SJSA1 (cell line): ENCODE data around the gene C1orf50. TPM values are rescaled to one million over a fixed set of nuclear protein-coding genes. Genes with fewer than 3 reads are reported as not detected.

Source experiments
- DNase-seq, 2 experiments: peaks; one replicate each; pipeline ENCODE4 v3.0.0-alpha.2; 2015 to 2020; ENCODE audit warnings: low spot score in 2 of 2, low read depth in 1 of 2
- H3K27ac ChIP-seq: fragments of 250-450 bp; sonication (Bioruptor Pico); 2 replicates; pipeline ENCODE4 v1.5.1; 2020; ENCODE audit warnings: mild to moderate bottlenecking, moderate library complexity
- H3K27me3 ChIP-seq: fragments of 250-450 bp; sonication (Bioruptor Pico); replicated peaks from 2 replicates; pipeline ENCODE4 v1.5.1; 2020; ENCODE audit warnings: mild to moderate bottlenecking, moderate library complexity
- H3K36me3 ChIP-seq: fragments of 250-450 bp; sonication (Bioruptor Pico); 2 replicates; pipeline ENCODE4 v1.5.1; 2020; ENCODE audit warnings: mild to moderate bottlenecking
- H3K4me1 ChIP-seq: fragments of 250-450 bp; sonication (Bioruptor Pico); replicated peaks from 2 replicates; pipeline ENCODE4 v1.6.1; 2021; ENCODE audit warnings: mild to moderate bottlenecking
- H3K4me3 ChIP-seq: fragments of 250-450 bp; sonication (Bioruptor Pico); 2 replicates; pipeline ENCODE4 v1.5.1; 2020; ENCODE audit warnings: mild to moderate bottlenecking
- H3K9me3 ChIP-seq: fragments of 250-450 bp; sonication (Bioruptor Pico); replicated peaks from 2 replicates; pipeline ENCODE4 v1.5.1; 2020; ENCODE audit warnings: mild to moderate bottlenecking
- total RNA-seq: library from RNA; depleted of rRNA; stranded (reverse); fragments of >200 nt; shearing (Covaris generic); gene quantifications from 2 replicates; pipeline ENCODE4 v1.2.3, GENCODE V29; 2014

The C1orf50 gene
- total RNA-seq, 1 experiment from 2014 or later = 4.2 TPM

DNA sequence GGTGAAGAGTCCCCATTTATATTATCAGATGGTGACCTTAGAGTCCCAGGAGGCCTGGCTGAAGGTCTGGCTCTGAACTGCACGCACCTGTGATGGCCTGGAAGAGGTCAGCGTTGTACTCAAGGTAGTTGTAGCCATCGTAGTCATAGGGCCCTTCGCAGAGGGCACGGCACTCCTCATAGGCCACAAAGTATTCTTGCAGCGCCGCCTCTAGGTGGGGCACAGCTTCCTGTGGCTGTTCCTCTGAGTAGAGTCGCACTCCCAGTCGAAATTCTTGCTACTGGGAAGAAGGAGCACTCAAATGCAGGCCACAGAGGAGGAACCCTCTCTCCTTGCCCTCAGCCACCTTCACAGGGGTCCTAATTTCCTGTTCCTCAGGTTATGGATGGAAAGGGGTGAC, 7.9 kb upstream of the C1orf50 start:
- no peaks in the 10 kb centered on the region for H3K9me3 ChIP-seq
- H3K27me3 ChIP-seq = no peaks in the 10 kb centered on the region
- no peak for DNase-seq
- H3K27ac ChIP-seq = no peak overlapping the region
- H3K4me3 ChIP-seq = no peak overlapping the region
- H3K36me3 ChIP-seq = peaks cover 82% of the 10 kb centered on the region
- no peaks in the 10 kb centered on the region for H3K4me1 ChIP-seq

DNA sequence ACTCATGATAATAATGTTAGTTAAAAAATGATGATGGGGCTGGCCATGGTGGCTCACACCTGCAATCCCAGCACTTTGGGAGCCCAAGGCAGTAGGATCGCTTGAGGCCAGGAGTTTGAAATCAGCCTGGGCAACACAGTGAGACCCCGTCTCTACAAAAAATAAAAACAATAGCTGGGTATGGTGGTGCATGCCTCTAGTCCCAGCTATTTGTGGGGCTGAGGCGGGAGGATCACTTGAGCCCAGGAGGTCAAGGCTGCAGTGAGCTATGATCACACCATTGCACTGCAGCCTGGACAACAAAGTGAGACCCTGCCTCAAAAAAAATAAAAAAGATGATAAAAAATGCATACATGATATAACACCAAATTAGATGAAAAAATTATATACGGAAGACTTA, 5.5 kb upstream of the C1orf50 start:
- H3K4me1 ChIP-seq = peaks cover 9% of the 10 kb centered on the region
- H3K27me3 ChIP-seq = no peaks in the 10 kb centered on the region
- no peak overlapping the region for H3K27ac ChIP-seq
- DNase-seq = no peak
- peaks cover 62% of the 10 kb centered on the region for H3K36me3 ChIP-seq
- no peaks in the 10 kb centered on the region; the same call in 1 of the 2 replicates for H3K9me3 ChIP-seq
- no peak overlapping the region for H3K4me3 ChIP-seq

DNA sequence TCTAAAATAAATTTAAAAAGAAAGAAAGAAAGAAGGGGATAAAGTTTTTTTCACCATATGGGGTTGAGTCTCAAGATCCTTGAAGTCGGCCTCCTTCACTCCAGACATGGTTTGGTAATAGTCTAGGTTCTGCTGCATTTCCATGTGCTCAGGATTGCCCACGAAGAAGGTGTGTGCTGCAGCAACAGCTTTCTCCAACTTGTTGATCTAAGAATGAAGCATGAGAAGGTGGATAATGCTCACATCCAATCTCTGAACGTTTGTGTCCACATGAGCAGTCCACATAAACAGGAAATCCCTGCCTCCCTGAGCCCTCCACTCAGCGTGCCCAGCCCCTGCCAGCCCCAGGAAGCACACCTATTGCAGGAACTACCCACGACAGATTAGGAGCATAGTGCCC, 4.8 kb upstream of the C1orf50 start:
- DNase-seq = no peak
- H3K36me3 ChIP-seq = peaks cover 59% of the 10 kb centered on the region
- H3K4me1 ChIP-seq = peaks cover 9% of the 10 kb centered on the region
- no peaks in the 10 kb centered on the region; the same call in 1 of the 2 replicates for H3K9me3 ChIP-seq
- no peak overlapping the region for H3K27ac ChIP-seq
- no peak overlapping the region for H3K4me3 ChIP-seq
- H3K27me3 ChIP-seq = no peaks in the 10 kb centered on the region

DNA sequence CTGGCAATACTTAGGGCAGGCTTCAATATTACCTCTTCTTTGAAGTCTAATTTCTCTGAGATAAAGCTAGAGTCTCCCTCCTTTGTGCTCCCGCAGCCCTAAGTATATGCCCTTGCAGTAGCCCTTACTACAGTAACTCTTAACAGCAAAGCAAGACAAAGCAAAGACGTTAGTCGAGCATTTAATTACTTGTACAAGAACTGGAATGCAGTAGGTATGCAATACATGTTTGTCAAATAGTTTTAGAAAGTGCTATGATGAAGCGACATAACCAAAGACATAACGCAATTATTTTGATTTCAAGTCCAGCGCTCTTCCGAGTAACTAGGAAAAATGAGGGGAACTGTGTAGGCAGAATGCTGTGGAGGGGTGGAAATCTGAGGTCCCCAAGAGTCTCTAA, 1.8 kb upstream of the C1orf50 start:
- peak in 1 of 2 experiments; percentile 34 for DNase-seq
- H3K4me1 ChIP-seq = peaks cover 15% of the 10 kb centered on the region
- H3K9me3 ChIP-seq = no peaks in the 10 kb centered on the region; the same call in 1 of the 2 replicates
- no peaks in the 10 kb centered on the region for H3K27me3 ChIP-seq
- H3K4me3 ChIP-seq = peak overlapping the region; percentile 91
- peaks cover 37% of the 10 kb centered on the region for H3K36me3 ChIP-seq
- H3K27ac ChIP-seq = peak overlapping the region; percentile 11; the same call in 1 of the 2 replicates

DNA sequence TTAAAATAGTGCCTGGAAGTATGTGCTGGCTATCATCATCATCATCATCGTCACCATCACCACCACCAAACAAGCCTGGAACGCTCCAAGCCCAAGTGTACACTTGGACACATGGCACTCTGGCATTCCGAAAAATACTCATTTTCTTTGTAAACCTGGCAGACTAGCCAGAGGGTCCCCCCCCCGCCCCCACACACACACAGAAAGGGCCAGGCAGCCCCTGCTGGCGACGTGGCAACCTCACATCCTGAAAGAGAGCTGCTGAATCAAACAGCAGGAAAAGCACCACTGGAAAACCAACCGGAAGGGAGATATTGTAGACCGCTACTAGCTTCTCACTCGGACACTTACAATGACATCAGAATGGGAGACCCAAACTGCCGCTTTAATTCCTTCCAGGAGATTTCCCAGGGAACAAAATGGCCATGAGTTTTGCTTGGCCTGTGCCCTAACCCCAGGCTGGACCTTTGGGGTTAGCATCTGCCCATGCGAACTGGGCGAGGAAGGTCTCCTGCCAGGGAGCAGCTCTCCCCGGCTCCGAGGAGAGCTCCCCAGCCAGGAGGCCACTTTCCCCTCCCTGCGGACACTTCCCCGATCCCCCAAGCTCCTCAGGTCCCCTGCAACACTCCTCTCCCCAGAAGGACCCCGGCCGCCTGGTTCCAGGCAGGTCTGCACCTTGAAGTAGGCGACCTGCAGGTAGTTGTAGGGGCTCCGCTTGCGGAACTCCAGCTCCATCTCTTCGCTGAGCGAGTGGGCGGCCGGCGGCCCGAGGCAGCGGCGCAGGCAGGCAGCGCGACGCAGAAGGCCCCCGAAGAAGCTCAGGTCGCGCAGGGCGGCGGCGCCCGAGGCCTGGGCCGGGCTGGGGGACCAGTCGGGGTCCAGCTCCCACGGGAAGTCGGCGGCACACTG, 963 bp upstream of the C1orf50 start:
- Histone ChIP-seq H3K4me1 (peaks cover 15% of the 10 kb centered on the region), H3K4me3 (peak overlapping the region; percentile 91), H3K36me3 (peaks cover 34% of the 10 kb centered on the region), H3K27me3 (no peaks in the 10 kb centered on the region), H3K27ac (peak overlapping the region; percentile 59), H3K9me3 (no peaks in the 10 kb centered on the region; the same call in 1 of the 2 replicates)
- peak; percentile 75 to 76 for DNase-seq

DNA sequence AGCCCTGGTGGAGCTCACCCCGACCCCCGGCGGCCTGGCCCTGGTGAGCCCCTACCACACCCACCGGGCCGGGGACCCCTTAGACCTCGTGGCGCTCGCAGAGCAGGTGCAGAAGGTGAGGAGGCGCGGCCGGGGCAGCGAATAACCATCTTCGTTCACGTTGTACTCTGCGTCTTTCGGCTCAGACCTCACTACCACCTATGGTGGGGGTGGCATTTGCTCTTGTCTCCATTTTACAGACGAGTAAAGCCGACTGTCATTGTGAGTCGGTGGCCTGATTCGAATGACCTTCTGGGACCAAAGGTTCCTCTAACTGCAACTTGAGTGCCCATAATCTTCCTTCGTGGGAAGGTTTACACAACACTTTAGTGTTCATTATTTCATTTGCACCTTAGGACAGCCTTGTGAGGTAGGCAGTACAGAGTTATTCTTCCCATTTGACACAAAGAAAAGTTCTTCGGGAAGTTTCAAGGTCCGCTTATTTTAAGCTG, 506 bp downstream of the C1orf50 start:
- peak overlapping the region; percentile 46 for H3K27ac ChIP-seq
- no peak for DNase-seq
- H3K9me3 ChIP-seq = no peaks in the 10 kb centered on the region; the same call in 1 of the 2 replicates
- H3K27me3 ChIP-seq = no peaks in the 10 kb centered on the region
- peak overlapping the region; percentile 91 for H3K4me3 ChIP-seq
- peaks cover 15% of the 10 kb centered on the region for H3K4me1 ChIP-seq
- H3K36me3 ChIP-seq = peaks cover 28% of the 10 kb centered on the region

DNA sequence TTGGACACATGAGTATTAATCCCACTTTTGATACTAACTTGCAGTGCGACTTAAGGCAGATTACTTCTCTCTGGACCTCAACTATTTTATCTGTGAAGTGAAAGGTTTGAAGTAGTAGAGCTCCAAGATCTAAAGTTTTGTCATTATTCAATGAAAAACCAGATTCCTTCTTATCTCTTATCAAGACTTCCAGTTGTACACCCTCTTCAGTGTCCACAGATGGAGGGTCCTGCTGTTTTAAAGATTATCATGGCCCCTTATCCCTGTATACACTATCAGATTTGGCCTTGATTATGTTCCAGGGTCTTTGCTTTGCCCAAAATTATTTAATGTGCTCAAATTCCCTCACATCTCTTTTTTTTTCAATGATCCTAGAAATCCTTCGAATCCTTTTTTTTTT, 1.1 kb downstream of the C1orf50 start:
- Histone ChIP-seq H3K27ac (no peak overlapping the region), H3K4me3 (peak overlapping the region; percentile 91), H3K4me1 (peaks cover 15% of the 10 kb centered on the region), H3K27me3 (no peaks in the 10 kb centered on the region), H3K36me3 (peaks cover 28% of the 10 kb centered on the region), H3K9me3 (no peaks in the 10 kb centered on the region; the same call in 1 of the 2 replicates)
- DNase-seq = no peak

DNA sequence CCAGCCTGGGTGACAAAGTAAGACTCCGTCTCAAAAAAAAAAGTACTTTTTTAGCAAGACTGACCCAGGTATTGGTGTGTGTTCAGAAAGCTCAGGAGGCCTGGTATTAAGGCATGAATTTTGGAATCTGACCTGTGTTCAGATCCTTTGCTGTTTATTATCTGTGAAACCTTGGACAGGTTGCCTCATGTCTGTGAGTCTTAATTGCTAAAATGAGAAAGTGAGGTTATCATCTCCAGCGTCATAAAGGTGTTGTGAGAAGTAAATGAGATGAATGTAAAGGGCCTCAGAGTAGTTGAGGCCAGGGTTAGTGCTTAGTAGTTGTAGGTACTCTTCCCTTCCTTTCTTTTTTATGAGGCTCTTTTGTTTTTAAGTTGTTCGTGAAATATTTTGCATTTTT, 2.8 kb downstream of the C1orf50 start:
- no peaks in the 10 kb centered on the region; the same call in 1 of the 2 replicates for H3K9me3 ChIP-seq
- peaks cover 43% of the 10 kb centered on the region for H3K36me3 ChIP-seq
- no peak overlapping the region for H3K27ac ChIP-seq
- H3K27me3 ChIP-seq = no peaks in the 10 kb centered on the region
- peaks cover 10% of the 10 kb centered on the region for H3K4me1 ChIP-seq
- DNase-seq = no peak
- H3K4me3 ChIP-seq = no peak overlapping the region

DNA sequence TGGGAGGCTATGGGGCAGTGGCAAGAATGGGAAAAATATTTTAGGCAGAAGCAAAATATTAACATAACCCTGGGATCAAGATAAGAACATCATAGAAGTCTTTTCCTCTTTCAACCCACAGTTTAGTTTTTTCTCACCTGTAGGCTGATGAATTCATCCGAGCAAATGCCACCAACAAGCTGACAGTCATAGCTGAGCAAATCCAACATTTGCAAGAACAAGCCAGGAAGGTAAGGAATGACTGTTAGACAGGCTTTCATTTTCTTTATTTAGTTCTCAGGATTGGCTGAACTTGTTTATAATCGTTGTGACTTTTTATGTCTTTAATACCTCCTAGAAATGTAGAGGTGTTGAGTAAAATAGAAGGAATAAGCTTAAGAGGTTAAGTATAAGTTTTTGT, 6.4 kb downstream of the C1orf50 start:
- peaks cover 64% of the 10 kb centered on the region for H3K36me3 ChIP-seq
- H3K27ac ChIP-seq = no peak overlapping the region
- no peak overlapping the region for H3K4me3 ChIP-seq
- no peaks in the 10 kb centered on the region for H3K27me3 ChIP-seq
- DNase-seq = no peak
- H3K9me3 ChIP-seq = no peaks in the 10 kb centered on the region
- H3K4me1 ChIP-seq = no peaks in the 10 kb centered on the region

DNA sequence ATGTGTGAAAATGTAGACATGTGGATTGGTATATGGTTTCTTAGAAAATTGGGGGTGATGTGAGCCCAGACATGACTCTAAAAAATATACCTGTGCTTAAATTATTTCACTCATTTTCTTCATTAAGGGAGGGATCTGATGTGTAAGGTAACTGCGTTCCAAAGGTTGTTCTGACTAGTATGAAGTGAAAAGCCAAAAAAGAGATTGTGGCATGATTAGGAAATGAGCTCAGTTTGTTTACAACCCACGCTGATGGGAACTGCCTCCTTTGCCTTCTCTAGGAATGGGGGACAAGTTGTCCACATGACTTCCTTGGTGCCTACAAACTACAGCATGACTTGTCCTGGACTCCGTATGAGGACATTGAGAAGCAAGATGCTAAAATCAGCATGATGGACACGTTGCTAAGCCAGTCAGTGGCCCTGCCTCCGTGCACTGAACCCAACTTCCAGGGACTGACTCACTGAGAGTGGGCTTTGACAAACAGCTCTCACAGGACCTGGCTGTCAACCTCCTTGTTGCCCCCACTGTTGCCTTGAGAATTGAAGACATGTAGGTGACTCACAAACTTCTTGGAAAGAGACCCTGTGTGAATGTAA, 8.0 kb downstream of the C1orf50 start:
- H3K27me3 ChIP-seq = no peaks in the 10 kb centered on the region
- no peak for DNase-seq
- no peak overlapping the region for H3K27ac ChIP-seq
- H3K4me1 ChIP-seq = no peaks in the 10 kb centered on the region
- H3K36me3 ChIP-seq = peaks cover 68% of the 10 kb centered on the region
- H3K9me3 ChIP-seq = no peaks in the 10 kb centered on the region
- no peak overlapping the region for H3K4me3 ChIP-seq

DNA sequence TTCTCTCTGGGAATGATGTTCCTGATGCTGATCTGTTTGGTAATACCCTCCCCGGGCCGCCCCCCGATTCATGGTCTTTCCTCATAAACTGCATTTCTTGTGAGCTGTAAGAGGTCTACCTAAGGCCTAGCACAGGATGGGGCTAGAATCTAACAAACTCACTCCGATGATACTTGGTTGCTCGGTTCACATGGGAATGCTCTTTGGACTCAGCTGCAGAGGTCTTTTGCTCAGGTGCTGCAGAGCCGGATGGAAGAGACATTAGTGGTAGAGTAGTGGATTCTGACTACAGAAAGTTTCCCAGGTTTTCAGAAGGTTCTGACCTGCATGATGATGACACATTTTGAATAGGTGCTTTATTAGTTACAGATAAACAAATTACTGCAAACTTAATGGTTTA, 9.5 kb downstream of the C1orf50 start:
- Histone ChIP-seq H3K4me3 (no peak overlapping the region), H3K4me1 (no peaks in the 10 kb centered on the region), H3K9me3 (no peaks in the 10 kb centered on the region), H3K36me3 (peaks cover 70% of the 10 kb centered on the region), H3K27ac (no peak overlapping the region), H3K27me3 (no peaks in the 10 kb centered on the region)
- DNase-seq = no peak

DNA sequence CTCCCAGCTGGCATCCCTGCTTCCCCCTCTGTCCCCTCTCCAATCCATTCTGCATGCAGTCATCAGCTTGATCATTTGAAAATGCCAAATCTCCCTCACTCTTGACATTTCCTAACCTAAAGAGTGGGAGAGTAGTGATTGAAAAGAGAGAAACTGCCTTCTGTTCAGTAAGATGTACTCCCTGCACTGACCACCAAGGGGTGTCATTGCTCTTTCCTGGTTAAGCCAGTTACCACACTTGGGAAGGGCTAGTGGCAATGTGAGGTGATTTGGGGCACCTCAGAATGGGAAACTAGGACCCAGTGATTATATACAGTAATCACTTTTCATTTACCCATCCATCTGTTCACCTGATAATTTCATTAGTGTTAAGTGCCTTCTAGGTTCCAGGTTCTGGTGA, 10.8 kb downstream of the C1orf50 start:
- Histone ChIP-seq H3K4me1 (no peaks in the 10 kb centered on the region), H3K36me3 (peaks cover 71% of the 10 kb centered on the region), H3K27me3 (no peaks in the 10 kb centered on the region), H3K9me3 (no peaks in the 10 kb centered on the region), H3K27ac (no peak overlapping the region), H3K4me3 (no peak overlapping the region)
- peak in 1 of 2 experiments; percentile 18 for DNase-seq

DNA sequence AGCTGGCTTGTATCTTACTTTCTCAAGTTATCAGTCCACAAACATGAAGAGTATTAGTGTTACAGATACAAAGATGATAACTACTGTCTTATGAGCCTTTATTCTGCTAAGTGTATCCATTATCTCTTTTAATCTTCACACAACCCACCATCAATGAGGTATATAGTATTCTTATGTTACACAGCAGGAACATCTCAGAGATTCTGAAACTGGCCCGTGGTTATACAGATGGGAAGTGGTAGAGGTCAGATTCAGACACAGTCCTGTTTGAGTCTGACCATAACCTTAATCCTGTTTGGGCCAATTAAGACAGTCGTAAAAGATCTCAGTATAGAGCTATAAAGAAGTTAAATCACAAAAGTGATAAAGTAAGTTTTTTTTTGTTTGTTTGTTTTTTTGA, 12.7 kb downstream of the C1orf50 start:
- peaks cover 63% of the 10 kb centered on the region for H3K36me3 ChIP-seq
- H3K27me3 ChIP-seq = no peaks in the 10 kb centered on the region
- H3K9me3 ChIP-seq = no peaks in the 10 kb centered on the region
- no peak overlapping the region for H3K27ac ChIP-seq
- H3K4me3 ChIP-seq = no peak overlapping the region
- H3K4me1 ChIP-seq = no peaks in the 10 kb centered on the region
- no peak for DNase-seq

DNA sequence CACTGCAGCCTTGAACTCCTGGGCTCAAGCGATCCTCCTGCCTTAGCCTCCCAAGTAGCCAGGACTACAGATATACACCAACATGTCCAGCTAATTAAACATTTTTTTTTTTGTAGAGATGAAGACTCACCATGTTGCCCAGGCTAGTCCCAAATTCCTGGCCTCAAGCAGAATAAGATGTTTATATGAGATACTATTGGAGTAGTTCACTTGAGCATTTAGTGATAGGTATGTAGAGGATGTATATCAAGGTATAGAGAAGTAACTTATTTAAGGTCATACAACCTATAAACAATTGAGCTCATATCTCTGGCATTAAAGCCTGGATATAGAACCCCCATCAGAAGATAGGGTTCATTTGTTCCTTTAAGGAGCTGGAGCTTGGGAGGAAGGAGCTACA, 13.1 kb downstream of the C1orf50 start:
- DNase-seq = no peak
- H3K4me1 ChIP-seq = peaks cover 3% of the 10 kb centered on the region; the same call in 1 of the 2 replicates
- no peaks in the 10 kb centered on the region for H3K9me3 ChIP-seq
- H3K36me3 ChIP-seq = peaks cover 58% of the 10 kb centered on the region
- no peaks in the 10 kb centered on the region for H3K27me3 ChIP-seq
- H3K27ac ChIP-seq = no peak overlapping the region
- H3K4me3 ChIP-seq = no peak overlapping the region
